Activated naive CD8-positive, alpha-beta T cell treated with anti-CD3 and anti-CD28 coated beads for 36 hours (primary cell): ENCODE results near the gene ARHGAP6. TPM values are rescaled to one million over a fixed set of nuclear protein-coding genes. Genes with fewer than 3 reads are reported as not detected.

Source experiments
- DNase-seq: peaks from one replicate; pipeline ENCODE4 v3.0.0; 2021
- H3K27ac Mint-ChIP-seq: one replicate; pipeline ENCODE4 v1.8.0; 2022; ENCODE audit warnings: mild to moderate bottlenecking, moderate library complexity, mixed read lengths
- H3K27me3 Mint-ChIP-seq: one replicate; pipeline ENCODE4 v1.8.0; 2022; ENCODE audit warnings: mild to moderate bottlenecking, mixed read lengths
- H3K36me3 Mint-ChIP-seq: one replicate; pipeline ENCODE4 v1.8.0; 2021; ENCODE audit warnings: mild to moderate bottlenecking, mixed read lengths
- H3K4me1 Mint-ChIP-seq: one replicate; pipeline ENCODE4 v1.8.0; 2021; ENCODE audit warnings: mixed read lengths
- H3K4me3 Mint-ChIP-seq: one replicate; pipeline ENCODE4 v1.8.0; 2022; ENCODE audit warnings: mild to moderate bottlenecking, moderate library complexity, mixed read lengths
- H3K9me3 Mint-ChIP-seq: one replicate; pipeline ENCODE4 v1.8.0; 2022; ENCODE audit warnings: mixed read lengths
- total RNA-seq, 2 experiments: library from RNA; stranded (reverse); gene quantifications; one replicate each; pipeline ENCODE4 v1.2.3, GENCODE V29; 2021

ARHGAP6 gene
- total RNA-seq, 2 experiments from 2014 or later, result not detected

- no peak for DNase-seq
- H3K4me1 Mint-ChIP-seq, result no peaks in the 10 kb centered on the region
- no peak overlapping the region for H3K4me3 Mint-ChIP-seq
- no peaks in the 10 kb centered on the region for H3K36me3 Mint-ChIP-seq
- no peaks in the 10 kb centered on the region for H3K9me3 Mint-ChIP-seq
- H3K27ac Mint-ChIP-seq, result no peak overlapping the region
- no peaks in the 10 kb centered on the region for H3K27me3 Mint-ChIP-seq
These were observed 345.8 kb downstream of the ARHGAP6 start for GRCh38 chrX:11319806-11320520.

- Mint-ChIP-seq H3K27me3 (no peaks in the 10 kb centered on the region), H3K4me1 (no peaks in the 10 kb centered on the region), H3K9me3 (no peaks in the 10 kb centered on the region), H3K27ac (no peak overlapping the region), H3K36me3 (no peaks in the 10 kb centered on the region), H3K4me3 (no peak overlapping the region)
- DNase-seq, result no peak
These were observed 354.0 kb downstream of the ARHGAP6 start for GRCh38 chrX:11311706-11312105.

- DNase-seq, result no peak
- Mint-ChIP-seq H3K27me3 (no peaks in the 10 kb centered on the region), H3K9me3 (no peaks in the 10 kb centered on the region), H3K36me3 (no peaks in the 10 kb centered on the region), H3K4me3 (no peak overlapping the region), H3K4me1 (no peaks in the 10 kb centered on the region), H3K27ac (no peak overlapping the region)
These were observed 356.5 kb downstream of the ARHGAP6 start for GRCh38 chrX:11309220-11309619.

- H3K4me1 Mint-ChIP-seq, result no peaks in the 10 kb centered on the region
- H3K4me3 Mint-ChIP-seq, result no peak overlapping the region
- DNase-seq, result no peak
- no peaks in the 10 kb centered on the region for H3K36me3 Mint-ChIP-seq
- no peaks in the 10 kb centered on the region for H3K27me3 Mint-ChIP-seq
- no peaks in the 10 kb centered on the region for H3K9me3 Mint-ChIP-seq
- no peak overlapping the region for H3K27ac Mint-ChIP-seq
These were observed 360.1 kb downstream of the ARHGAP6 start for GRCh38 chrX:11305641-11306040.

GRCh38 chrX:11304829-11305228, 360.9 kb downstream of the ARHGAP6 start:
- no peak overlapping the region for H3K27ac Mint-ChIP-seq
- H3K27me3 Mint-ChIP-seq, result no peaks in the 10 kb centered on the region
- H3K4me3 Mint-ChIP-seq, result no peak overlapping the region
- no peaks in the 10 kb centered on the region for H3K36me3 Mint-ChIP-seq
- H3K9me3 Mint-ChIP-seq, result no peaks in the 10 kb centered on the region
- no peak for DNase-seq
- no peaks in the 10 kb centered on the region for H3K4me1 Mint-ChIP-seq

- peaks cover 5% of the 10 kb centered on the region for H3K27me3 Mint-ChIP-seq
- H3K4me3 Mint-ChIP-seq, result no peak overlapping the region
- H3K27ac Mint-ChIP-seq, result no peak overlapping the region
- H3K4me1 Mint-ChIP-seq, result no peaks in the 10 kb centered on the region
- H3K36me3 Mint-ChIP-seq, result no peaks in the 10 kb centered on the region
- H3K9me3 Mint-ChIP-seq, result no peaks in the 10 kb centered on the region
- no peak for DNase-seq
These were observed 367.1 kb downstream of the ARHGAP6 start for GRCh38 chrX:11298600-11298999.

GRCh38 chrX:11296051-11296450, 369.7 kb downstream of the ARHGAP6 start:
- Mint-ChIP-seq H3K4me1 (no peaks in the 10 kb centered on the region), H3K36me3 (no peaks in the 10 kb centered on the region), H3K27ac (no peak overlapping the region), H3K9me3 (no peaks in the 10 kb centered on the region), H3K27me3 (peaks cover 5% of the 10 kb centered on the region), H3K4me3 (no peak overlapping the region)
- DNase-seq, result no peak

GRCh38 chrX:11293113-11293512, 372.6 kb downstream of the ARHGAP6 start, which contains the start of gene AMELX:
TSS of gene AMELX (plus strand) at chrX:11293413. CDS start at chrX:11294789, 1,376 bp downstream.
- Mint-ChIP-seq H3K27ac (no peak within 1 kb of the TSS), H3K4me1 (no peaks in the 10 kb centered on the region), H3K4me3 (no peak within 1 kb of the TSS), H3K27me3 (no peaks in the 10 kb centered on the region), H3K9me3 (no peaks in the 10 kb centered on the region), H3K36me3 (no peaks in the 10 kb centered on the region)
- no peak for DNase-seq

GRCh38 chrX:11290416-11291102, 375.2 kb downstream of the ARHGAP6 start:
- Mint-ChIP-seq H3K27ac (no peak overlapping the region), H3K4me1 (no peaks in the 10 kb centered on the region), H3K9me3 (no peaks in the 10 kb centered on the region)

GRCh38 chrX:11287505-11287904, 378.2 kb downstream of the ARHGAP6 start:
- H3K4me1 Mint-ChIP-seq, result no peaks in the 10 kb centered on the region
- H3K9me3 Mint-ChIP-seq, result no peaks in the 10 kb centered on the region

More at GRCh38 chrX:11290416-11291102, 375.2 kb downstream of the ARHGAP6 start:
- H3K27me3 Mint-ChIP-seq, result no peaks in the 10 kb centered on the region
- no peak overlapping the region for H3K4me3 Mint-ChIP-seq
- no peak for DNase-seq
- no peaks in the 10 kb centered on the region for H3K36me3 Mint-ChIP-seq

GRCh38 chrX:11285651-11286050, 380.1 kb downstream of the ARHGAP6 start:
- DNase-seq, result no peak
- H3K27me3 Mint-ChIP-seq, result no peaks in the 10 kb centered on the region
- H3K9me3 Mint-ChIP-seq, result no peaks in the 10 kb centered on the region
- H3K4me3 Mint-ChIP-seq, result no peak overlapping the region
- no peak overlapping the region for H3K27ac Mint-ChIP-seq
- H3K36me3 Mint-ChIP-seq, result no peaks in the 10 kb centered on the region
- no peaks in the 10 kb centered on the region for H3K4me1 Mint-ChIP-seq

More at GRCh38 chrX:11287505-11287904, 378.2 kb downstream of the ARHGAP6 start:
- Mint-ChIP-seq H3K36me3 (no peaks in the 10 kb centered on the region), H3K27me3 (no peaks in the 10 kb centered on the region), H3K4me3 (no peak overlapping the region), H3K27ac (no peak overlapping the region)
- no peak for DNase-seq

- no peaks in the 10 kb centered on the region for H3K36me3 Mint-ChIP-seq
- no peaks in the 10 kb centered on the region for H3K4me1 Mint-ChIP-seq
- no peak overlapping the region for H3K4me3 Mint-ChIP-seq
- H3K27ac Mint-ChIP-seq, result no peak overlapping the region
- no peaks in the 10 kb centered on the region for H3K27me3 Mint-ChIP-seq
- DNase-seq, result no peak
- no peaks in the 10 kb centered on the region for H3K9me3 Mint-ChIP-seq
These were observed 383.7 kb downstream of the ARHGAP6 start for GRCh38 chrX:11282043-11282442.

GRCh38 chrX:11273544-11273943, 392.2 kb downstream of the ARHGAP6 start:
- no peak overlapping the region for H3K27ac Mint-ChIP-seq
- no peaks in the 10 kb centered on the region for H3K9me3 Mint-ChIP-seq
- H3K36me3 Mint-ChIP-seq, result no peaks in the 10 kb centered on the region
- H3K27me3 Mint-ChIP-seq, result no peaks in the 10 kb centered on the region
- no peak overlapping the region for H3K4me3 Mint-ChIP-seq
- no peak for DNase-seq
- no peaks in the 10 kb centered on the region for H3K4me1 Mint-ChIP-seq

GRCh38 chrX:11272863-11273262, 392.9 kb downstream of the ARHGAP6 start:
- no peak for DNase-seq
- H3K4me3 Mint-ChIP-seq, result no peak overlapping the region
- no peak overlapping the region for H3K27ac Mint-ChIP-seq
- no peaks in the 10 kb centered on the region for H3K36me3 Mint-ChIP-seq
- no peaks in the 10 kb centered on the region for H3K9me3 Mint-ChIP-seq
- H3K27me3 Mint-ChIP-seq, result no peaks in the 10 kb centered on the region
- no peaks in the 10 kb centered on the region for H3K4me1 Mint-ChIP-seq

GRCh38 chrX:11272290-11272689, 393.4 kb downstream of the ARHGAP6 start:
- no peak for DNase-seq

GRCh38 chrX:11269996-11270395, 395.7 kb downstream of the ARHGAP6 start:
- no peaks in the 10 kb centered on the region for H3K4me1 Mint-ChIP-seq
- no peaks in the 10 kb centered on the region for H3K36me3 Mint-ChIP-seq
- H3K27ac Mint-ChIP-seq, result no peak overlapping the region

More at GRCh38 chrX:11272290-11272689, 393.4 kb downstream of the ARHGAP6 start:
- Mint-ChIP-seq H3K4me3 (no peak overlapping the region), H3K27ac (no peak overlapping the region), H3K36me3 (no peaks in the 10 kb centered on the region), H3K27me3 (no peaks in the 10 kb centered on the region), H3K4me1 (no peaks in the 10 kb centered on the region), H3K9me3 (no peaks in the 10 kb centered on the region)

More at GRCh38 chrX:11269996-11270395, 395.7 kb downstream of the ARHGAP6 start:
- H3K4me3 Mint-ChIP-seq, result no peak overlapping the region
- no peaks in the 10 kb centered on the region for H3K27me3 Mint-ChIP-seq
- H3K9me3 Mint-ChIP-seq, result no peaks in the 10 kb centered on the region
- DNase-seq, result no peak
